Measurements from ENCODE around the gene ZFPM1.
"Not testable (repeated sequence)": the region's sequence is repeated elsewhere in the genome, so short reads cannot be mapped to it uniquely, and the experiment has no call there.

Gene ZFPM1

DNA sequence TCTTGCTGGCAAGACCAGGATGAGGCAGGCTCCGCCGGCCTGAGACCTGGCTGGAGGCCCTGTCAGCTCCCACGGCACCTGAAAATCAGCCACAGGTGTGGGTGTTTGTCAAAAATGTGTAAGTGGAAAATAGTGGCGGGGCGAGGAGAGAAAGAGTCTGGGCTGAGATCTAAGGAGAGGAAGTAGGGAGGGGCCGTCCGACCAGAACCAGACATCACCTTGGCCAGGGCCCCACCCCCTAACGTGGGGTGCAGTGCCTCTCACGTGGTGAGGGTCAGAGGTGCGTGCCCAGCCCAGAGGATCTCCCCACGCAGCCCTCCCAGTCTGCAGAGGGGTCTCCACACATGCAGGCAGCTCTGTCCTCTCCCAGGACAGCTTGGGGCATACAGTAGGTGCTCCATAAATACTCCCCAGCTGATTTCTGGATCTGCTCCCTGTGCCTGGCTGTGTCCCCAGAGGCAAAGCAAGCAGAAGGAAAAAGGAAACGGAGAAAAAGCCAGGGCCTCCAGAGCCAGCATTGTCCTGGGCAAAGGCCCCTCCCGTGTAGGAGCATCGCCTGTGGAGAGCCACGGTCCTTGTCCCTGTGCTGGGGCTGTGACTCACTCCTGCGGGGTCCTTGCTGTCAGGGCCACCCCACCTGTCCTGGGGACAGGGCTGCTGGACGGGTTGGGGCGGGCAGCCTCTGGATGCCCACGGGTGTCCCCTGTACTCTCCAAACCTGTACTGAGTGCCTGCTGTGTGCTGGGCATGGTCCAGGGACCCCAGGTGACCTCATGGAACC, 16.7 kb downstream of the ZFPM1 start:
- DNase-seq (ENCODE audit: low read depth in 1 of 2, low spot score in 1 of 2), result no peak
- Histone ChIP-seq H3K4me3 (replicated peaks; ENCODE audit: insufficient read depth, low read length) (no peak overlapping the region), H3K27ac (replicated peaks) (no peak overlapping the region), H3K27me3 (ENCODE audit: insufficient read depth, poor library complexity, severe bottlenecking) (no peaks in the 10 kb centered on the region)
- TF ChIP-seq, protein P1, sequence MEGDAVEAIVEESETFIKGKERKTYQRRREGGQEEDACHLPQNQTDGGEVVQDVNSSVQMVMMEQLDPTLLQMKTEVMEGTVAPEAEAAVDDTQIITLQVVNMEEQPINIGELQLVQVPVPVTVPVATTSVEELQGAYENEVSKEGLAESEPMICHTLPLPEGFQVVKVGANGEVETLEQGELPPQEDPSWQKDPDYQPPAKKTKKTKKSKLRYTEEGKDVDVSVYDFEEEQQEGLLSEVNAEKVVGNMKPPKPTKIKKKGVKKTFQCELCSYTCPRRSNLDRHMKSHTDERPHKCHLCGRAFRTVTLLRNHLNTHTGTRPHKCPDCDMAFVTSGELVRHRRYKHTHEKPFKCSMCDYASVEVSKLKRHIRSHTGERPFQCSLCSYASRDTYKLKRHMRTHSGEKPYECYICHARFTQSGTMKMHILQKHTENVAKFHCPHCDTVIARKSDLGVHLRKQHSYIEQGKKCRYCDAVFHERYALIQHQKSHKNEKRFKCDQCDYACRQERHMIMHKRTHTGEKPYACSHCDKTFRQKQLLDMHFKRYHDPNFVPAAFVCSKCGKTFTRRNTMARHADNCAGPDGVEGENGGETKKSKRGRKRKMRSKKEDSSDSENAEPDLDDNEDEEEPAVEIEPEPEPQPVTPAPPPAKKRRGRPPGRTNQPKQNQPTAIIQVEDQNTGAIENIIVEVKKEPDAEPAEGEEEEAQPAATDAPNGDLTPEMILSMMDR (IDR thresholded peaks at IDR 0.05; ENCODE audit: insufficient read depth, low read length), result no peak
- TF ChIP-seq, protein P2, sequence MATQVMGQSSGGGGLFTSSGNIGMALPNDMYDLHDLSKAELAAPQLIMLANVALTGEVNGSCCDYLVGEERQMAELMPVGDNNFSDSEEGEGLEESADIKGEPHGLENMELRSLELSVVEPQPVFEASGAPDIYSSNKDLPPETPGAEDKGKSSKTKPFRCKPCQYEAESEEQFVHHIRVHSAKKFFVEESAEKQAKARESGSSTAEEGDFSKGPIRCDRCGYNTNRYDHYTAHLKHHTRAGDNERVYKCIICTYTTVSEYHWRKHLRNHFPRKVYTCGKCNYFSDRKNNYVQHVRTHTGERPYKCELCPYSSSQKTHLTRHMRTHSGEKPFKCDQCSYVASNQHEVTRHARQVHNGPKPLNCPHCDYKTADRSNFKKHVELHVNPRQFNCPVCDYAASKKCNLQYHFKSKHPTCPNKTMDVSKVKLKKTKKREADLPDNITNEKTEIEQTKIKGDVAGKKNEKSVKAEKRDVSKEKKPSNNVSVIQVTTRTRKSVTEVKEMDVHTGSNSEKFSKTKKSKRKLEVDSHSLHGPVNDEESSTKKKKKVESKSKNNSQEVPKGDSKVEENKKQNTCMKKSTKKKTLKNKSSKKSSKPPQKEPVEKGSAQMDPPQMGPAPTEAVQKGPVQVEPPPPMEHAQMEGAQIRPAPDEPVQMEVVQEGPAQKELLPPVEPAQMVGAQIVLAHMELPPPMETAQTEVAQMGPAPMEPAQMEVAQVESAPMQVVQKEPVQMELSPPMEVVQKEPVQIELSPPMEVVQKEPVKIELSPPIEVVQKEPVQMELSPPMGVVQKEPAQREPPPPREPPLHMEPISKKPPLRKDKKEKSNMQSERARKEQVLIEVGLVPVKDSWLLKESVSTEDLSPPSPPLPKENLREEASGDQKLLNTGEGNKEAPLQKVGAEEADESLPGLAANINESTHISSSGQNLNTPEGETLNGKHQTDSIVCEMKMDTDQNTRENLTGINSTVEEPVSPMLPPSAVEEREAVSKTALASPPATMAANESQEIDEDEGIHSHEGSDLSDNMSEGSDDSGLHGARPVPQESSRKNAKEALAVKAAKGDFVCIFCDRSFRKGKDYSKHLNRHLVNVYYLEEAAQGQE (IDR thresholded peaks at IDR 0.05; ENCODE audit: insufficient replicate concordance, low read depth), result no peak
- TF ChIP-seq GABPA (IDR thresholded peaks at IDR 0.05; ENCODE audit: low read depth) (no peak), POLR2AphosphoS5 (IDR thresholded peaks at IDR 0.05; ENCODE audit: low read depth) (no peak), SPI1 (IDR thresholded peaks at IDR 0.05; ENCODE audit: borderline replicate concordance, low read depth) (no peak)

DNA sequence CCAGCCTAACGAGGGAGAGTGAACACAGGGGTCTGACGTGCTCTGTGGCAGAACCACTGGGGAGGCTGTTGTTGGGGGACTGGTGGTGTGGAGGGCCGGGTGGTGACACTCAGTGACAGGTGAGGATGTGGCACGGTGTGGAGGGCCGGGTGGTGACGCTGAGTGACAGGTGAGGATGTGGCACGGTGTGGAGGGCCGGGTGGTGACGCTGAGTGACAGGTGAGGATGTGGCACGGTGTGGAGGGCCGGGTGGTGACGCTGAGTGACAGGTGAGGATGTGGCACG, 17.3 kb downstream of the ZFPM1 start:
- not testable (repeated sequence) for DNase-seq (ENCODE audit: low read depth in 1 of 2, low spot score in 1 of 2); H3K27ac ChIP-seq (replicated peaks); H3K27me3 ChIP-seq (ENCODE audit: insufficient read depth, poor library complexity, severe bottlenecking); H3K4me3 ChIP-seq (replicated peaks; ENCODE audit: insufficient read depth, low read length)

DNA sequence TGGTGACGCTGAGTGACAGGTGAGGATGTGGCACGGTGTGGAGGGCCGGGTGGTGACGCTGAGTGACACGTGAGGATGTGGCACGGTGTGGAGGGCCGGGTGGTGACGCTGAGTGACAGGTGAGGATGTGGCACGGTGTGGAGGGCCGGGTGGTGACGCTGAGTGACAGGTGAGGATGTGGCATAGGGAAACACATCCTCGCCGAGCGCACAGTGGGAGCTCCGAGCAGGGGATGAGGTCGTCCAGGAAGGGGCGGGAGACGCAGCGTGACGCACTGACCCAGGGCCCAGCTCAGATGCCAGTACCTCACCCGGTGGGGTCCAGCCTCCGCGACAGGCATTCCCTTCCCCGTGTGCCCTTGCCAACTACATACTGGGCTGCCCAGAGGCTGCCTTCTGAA, 17.6 kb downstream of the ZFPM1 start:
- not testable (repeated sequence) for H3K4me3 ChIP-seq (replicated peaks; ENCODE audit: insufficient read depth, low read length); H3K27ac ChIP-seq (replicated peaks); H3K27me3 ChIP-seq (ENCODE audit: insufficient read depth, poor library complexity, severe bottlenecking); DNase-seq (ENCODE audit: low read depth in 1 of 2, low spot score in 1 of 2)

DNA sequence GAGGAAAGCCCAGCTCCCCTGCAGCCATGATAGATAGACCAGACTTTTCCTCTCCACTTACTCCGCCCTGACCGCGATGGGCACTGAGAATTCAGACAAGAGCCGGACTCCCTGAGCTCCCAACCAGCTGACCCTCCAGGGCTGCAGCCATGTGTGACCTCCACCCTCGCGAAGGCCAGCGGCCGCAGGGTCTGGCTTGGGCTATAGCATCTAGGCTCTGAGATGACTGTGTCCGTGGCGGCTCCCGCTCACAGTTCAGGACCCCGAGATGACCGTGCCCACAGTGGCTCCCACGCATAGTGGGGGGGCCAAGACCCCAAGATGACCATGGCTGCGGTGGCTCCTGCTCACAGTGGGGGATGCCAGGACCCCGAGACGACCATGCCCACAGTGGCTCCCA, 18.0 kb downstream of the ZFPM1 start:
- DNase-seq (ENCODE audit: low read depth in 1 of 2, low spot score in 1 of 2), result no peak
- H3K4me3 ChIP-seq (replicated peaks; ENCODE audit: insufficient read depth, low read length), result no peak overlapping the region
- H3K27me3 ChIP-seq (ENCODE audit: insufficient read depth, poor library complexity, severe bottlenecking), result no peaks in the 10 kb centered on the region
- TF ChIP-seq GABPA (IDR thresholded peaks at IDR 0.05; ENCODE audit: low read depth) (no peak), POLR2AphosphoS5 (IDR thresholded peaks at IDR 0.05; ENCODE audit: low read depth) (no peak), SPI1 (IDR thresholded peaks at IDR 0.05; ENCODE audit: borderline replicate concordance, low read depth) (no peak)
- TF ChIP-seq, protein P1 (IDR thresholded peaks at IDR 0.05; ENCODE audit: insufficient read depth, low read length), result no peak
- TF ChIP-seq, protein P2 (IDR thresholded peaks at IDR 0.05; ENCODE audit: insufficient replicate concordance, low read depth), result no peak
- no peak overlapping the region for H3K27ac ChIP-seq (replicated peaks)

DNA sequence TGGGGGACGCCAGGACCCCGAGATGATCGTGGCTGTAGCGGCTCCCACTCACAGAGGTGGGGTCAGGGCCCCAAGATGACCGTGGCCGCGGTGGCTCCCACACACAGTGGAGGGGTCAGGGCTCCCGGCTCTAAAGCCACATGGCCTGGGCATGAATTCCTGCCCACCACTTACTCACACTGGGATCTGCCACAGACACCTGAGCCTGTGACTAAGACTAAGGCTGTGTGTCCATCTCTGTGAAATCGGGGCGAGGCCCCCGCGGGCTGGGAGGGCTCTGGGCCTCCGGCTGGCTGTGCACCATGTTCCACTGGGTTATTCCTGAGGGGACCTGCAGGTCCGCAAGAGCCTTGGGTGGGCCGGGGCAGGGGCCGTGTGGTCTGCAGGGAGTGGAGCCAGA, 18.5 kb downstream of the ZFPM1 start:
- DNase-seq (ENCODE audit: low read depth in 1 of 2, low spot score in 1 of 2), result no peak
- Histone ChIP-seq H3K4me3 (replicated peaks; ENCODE audit: insufficient read depth, low read length) (no peak overlapping the region), H3K27ac (replicated peaks) (no peak overlapping the region), H3K27me3 (ENCODE audit: insufficient read depth, poor library complexity, severe bottlenecking) (no peaks in the 10 kb centered on the region)
- TF ChIP-seq, protein P2 (IDR thresholded peaks at IDR 0.05; ENCODE audit: insufficient replicate concordance, low read depth), result no peak
- TF ChIP-seq GABPA (IDR thresholded peaks at IDR 0.05; ENCODE audit: low read depth) (no peak), SPI1 (IDR thresholded peaks at IDR 0.05; ENCODE audit: borderline replicate concordance, low read depth) (no peak), POLR2AphosphoS5 (IDR thresholded peaks at IDR 0.05; ENCODE audit: low read depth) (no peak)
- TF ChIP-seq, protein P1 (IDR thresholded peaks at IDR 0.05; ENCODE audit: insufficient read depth, low read length), result no peak

Data from HL-60 (cell line).